Measurements from ENCODE around the gene SRPK2. TPM values are rescaled to one million over a fixed set of nuclear protein-coding genes. Genes with fewer than 3 reads are reported as not detected.
A peak's percentile ranks its signal among the peaks of the same experiment; 100 is the strongest.

SRPK2 gene
- total RNA-seq (2021) (50.5 to 54.8 TPM (median 52.0 TPM) in 3 replicates), Bru-seq, nascent RNA (percentile 79 among the genes with signal in this experiment)
- long read RNA-seq, experiment 1, transcript SRPK2-202 (16 exons, 3,650 nt) = major isoform, 117 of 229 reads
- long read RNA-seq, experiment 1, partial matches to known transcripts = 25 of 229 reads
- long read RNA-seq, experiment 1, other reads (novel, unspliced or antisense) = 84 of 229 reads
- long read RNA-seq, experiment 2, transcript SRPK2-202 (16 exons, 3,650 nt) = major isoform, 11 of 63 reads
- long read RNA-seq, experiment 2, partial matches to known transcripts = 11 of 63 reads
- long read RNA-seq, experiment 2, other reads (novel, unspliced or antisense) = 39 of 63 reads
- long read RNA-seq, experiment 3, transcript SRPK2-202 (16 exons, 3,650 nt) = major isoform, 5 of 15 reads
- long read RNA-seq, experiment 3, partial matches to known transcripts = 7 of 15 reads
- long read RNA-seq, experiment 3, other reads (novel, unspliced or antisense) = 2 of 15 reads

GRCh38 chr7:105388356-105389087 is at the start of gene SRPK2:
SRPK2 (minus strand) TSS chr7:105388921.
- Mint-ChIP-seq H3K9me3 (no peaks in the 10 kb centered on the region), H3K4me3 (peak within 1 kb of the TSS; percentile 93), H3K36me3 (peaks cover 5% of the 10 kb centered on the region), H3K27me3 (ENCODE audit: low read depth) (peaks cover 6% of the 10 kb centered on the region; the same call in 1 of the 2 replicates), H3K4me1 (peaks cover 16% of the 10 kb centered on the region), H3K27ac (peak within 1 kb of the TSS; percentile 95)
- ATAC-seq (peak; percentile 80), DNase-seq (ENCODE audit: low spot score) (peak; percentile 82)
- TF ChIP-seq, protein P1, sequence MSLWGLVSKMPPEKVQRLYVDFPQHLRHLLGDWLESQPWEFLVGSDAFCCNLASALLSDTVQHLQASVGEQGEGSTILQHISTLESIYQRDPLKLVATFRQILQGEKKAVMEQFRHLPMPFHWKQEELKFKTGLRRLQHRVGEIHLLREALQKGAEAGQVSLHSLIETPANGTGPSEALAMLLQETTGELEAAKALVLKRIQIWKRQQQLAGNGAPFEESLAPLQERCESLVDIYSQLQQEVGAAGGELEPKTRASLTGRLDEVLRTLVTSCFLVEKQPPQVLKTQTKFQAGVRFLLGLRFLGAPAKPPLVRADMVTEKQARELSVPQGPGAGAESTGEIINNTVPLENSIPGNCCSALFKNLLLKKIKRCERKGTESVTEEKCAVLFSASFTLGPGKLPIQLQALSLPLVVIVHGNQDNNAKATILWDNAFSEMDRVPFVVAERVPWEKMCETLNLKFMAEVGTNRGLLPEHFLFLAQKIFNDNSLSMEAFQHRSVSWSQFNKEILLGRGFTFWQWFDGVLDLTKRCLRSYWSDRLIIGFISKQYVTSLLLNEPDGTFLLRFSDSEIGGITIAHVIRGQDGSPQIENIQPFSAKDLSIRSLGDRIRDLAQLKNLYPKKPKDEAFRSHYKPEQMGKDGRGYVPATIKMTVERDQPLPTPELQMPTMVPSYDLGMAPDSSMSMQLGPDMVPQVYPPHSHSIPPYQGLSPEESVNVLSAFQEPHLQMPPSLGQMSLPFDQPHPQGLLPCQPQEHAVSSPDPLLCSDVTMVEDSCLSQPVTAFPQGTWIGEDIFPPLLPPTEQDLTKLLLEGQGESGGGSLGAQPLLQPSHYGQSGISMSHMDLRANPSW (CRISPR knock-in tag; conservative IDR thresholded peaks at IDR 0.05; ENCODE audit: low read depth) = no peak
- TF ChIP-seq FOXP4 (CRISPR knock-in tag; IDR thresholded peaks at IDR 0.05) (0 out of 2 replicates have a peak, but pooled peaks have one; percentile 18), NFE2L1 (CRISPR knock-in tag; IDR thresholded peaks at IDR 0.05) (no peak), CREB1 (CRISPR knock-in tag; IDR thresholded peaks at IDR 0.05) (no peak), TEAD1 (CRISPR knock-in tag; IDR thresholded peaks at IDR 0.05) (0 out of 2 replicates have a peak, but pooled peaks have one; percentile 5), MYBL2 (CRISPR knock-in tag; IDR thresholded peaks at IDR 0.05) (no peak), CDX4 (CRISPR knock-in tag; IDR thresholded peaks at IDR 0.05; ENCODE audit: borderline replicate concordance) (no peak), E2F1 (CRISPR knock-in tag; IDR thresholded peaks at IDR 0.05) (no peak), E2F5 (CRISPR knock-in tag; IDR thresholded peaks at IDR 0.05) (no peak), ZMAT4 (CRISPR knock-in tag; IDR thresholded peaks at IDR 0.05) (no peak), CBFB (CRISPR knock-in tag; IDR thresholded peaks at IDR 0.05; ENCODE audit: low read depth) (no peak), TEAD4 (CRISPR knock-in tag; IDR thresholded peaks at IDR 0.05) (no peak), ZNF138 (CRISPR knock-in tag; conservative IDR thresholded peaks at IDR 0.05) (no peak), FOXP1 (CRISPR knock-in tag; IDR thresholded peaks at IDR 0.05; ENCODE audit: borderline replicate concordance) (peak; percentile 21; the same call in 1 of the 2 replicates), RELA (CRISPR knock-in tag; IDR thresholded peaks at IDR 0.05; ENCODE audit: borderline replicate concordance) (no peak), ZNF317 (CRISPR knock-in tag; IDR thresholded peaks at IDR 0.05; ENCODE audit: borderline replicate concordance, low read depth) (no peak), NFATC4 (CRISPR knock-in tag; IDR thresholded peaks at IDR 0.05) (no peak), FOXK1 (CRISPR knock-in tag; IDR thresholded peaks at IDR 0.05) (0 out of 2 replicates have a peak, but pooled peaks have one; percentile 10)
- TF ChIP-seq, protein P2, sequence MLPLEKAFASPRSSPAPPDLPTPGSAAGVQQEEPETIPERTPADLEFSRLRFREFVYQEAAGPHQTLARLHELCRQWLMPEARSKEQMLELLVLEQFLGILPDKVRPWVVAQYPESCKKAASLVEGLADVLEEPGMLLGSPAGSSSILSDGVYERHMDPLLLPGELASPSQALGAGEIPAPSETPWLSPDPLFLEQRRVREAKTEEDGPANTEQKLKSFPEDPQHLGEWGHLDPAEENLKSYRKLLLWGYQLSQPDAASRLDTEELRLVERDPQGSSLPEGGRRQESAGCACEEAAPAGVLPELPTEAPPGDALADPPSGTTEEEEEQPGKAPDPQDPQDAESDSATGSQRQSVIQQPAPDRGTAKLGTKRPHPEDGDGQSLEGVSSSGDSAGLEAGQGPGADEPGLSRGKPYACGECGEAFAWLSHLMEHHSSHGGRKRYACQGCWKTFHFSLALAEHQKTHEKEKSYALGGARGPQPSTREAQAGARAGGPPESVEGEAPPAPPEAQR (CRISPR knock-in tag; IDR thresholded peaks at IDR 0.05) = no peak
- CTCF ChIA-PET = interaction anchor here (0.6 to 2.3 kb wide), 3 partner anchors 13 to 30 kb away, joined by 3 to 11 read pairs (median 6); no protein-coding TSS in a partner anchor
- POLR2A ChIA-PET = no interaction called here
